Left hindlimb (tissue), 1 donor: Measurements from ENCODE around the gene CFAP74.
"Not testable (repeated sequence)": the region's sequence is repeated elsewhere in the genome, so short reads cannot be mapped to it uniquely, and the experiment has no call there.

Source experiments
- DNase-seq: peaks from one replicate; pipeline ENCODE4 v3.0.0-alpha.2; 2018

The CFAP74 gene

GRCh38 chr1:1943834-1944570 lies 59.6 kb downstream of the CFAP74 start:
- no peak for DNase-seq

- DNase-seq = peak; percentile 21
Measured at GRCh38 chr1:1942753-1943656, 60.6 kb downstream of the CFAP74 start.

GRCh38 chr1:1941868-1942752 lies 61.5 kb downstream of the CFAP74 start:
- peak; percentile 17 for DNase-seq

- DNase-seq = peak; percentile 15
Measured at GRCh38 chr1:1941211-1941841, 62.3 kb downstream of the CFAP74 start.

GRCh38 chr1:1940123-1940425 lies 63.5 kb downstream of the CFAP74 start:
- no peak for DNase-seq

- DNase-seq = no peak
Measured at GRCh38 chr1:1939296-1940122, 64.1 kb downstream of the CFAP74 start.

GRCh38 chr1:1938613-1939295 lies 64.8 kb downstream of the CFAP74 start:
- DNase-seq = no peak

- no peak for DNase-seq
Measured at GRCh38 chr1:1938276-1938573, 65.4 kb downstream of the CFAP74 start.

- DNase-seq = no peak
Measured at GRCh38 chr1:1937549-1938275, 65.9 kb downstream of the CFAP74 start.

GRCh38 chr1:1937061-1937460 lies 66.5 kb downstream of the CFAP74 start:
- peak; percentile 15 for DNase-seq

GRCh38 chr1:1934848-1935247 lies 68.7 kb downstream of the CFAP74 start:
- DNase-seq = not testable (repeated sequence)

GRCh38 chr1:1929639-1930545 lies 73.7 kb downstream of the CFAP74 start:
- peak; percentile 28 for DNase-seq

- no peak for DNase-seq
Measured at GRCh38 chr1:1929102-1929638, 74.4 kb downstream of the CFAP74 start.

- DNase-seq = peak; percentile 25
Measured at GRCh38 chr1:1928231-1929101, 75.1 kb downstream of the CFAP74 start.

- peak; percentile 23 for DNase-seq
Measured at GRCh38 chr1:1927751-1928150, 75.8 kb downstream of the CFAP74 start.

GRCh38 chr1:1926886-1927660 lies 76.5 kb downstream of the CFAP74 start:
- DNase-seq = peak; percentile 18

GRCh38 chr1:1926346-1926811 lies 77.2 kb downstream of the CFAP74 start:
- peak; percentile 28 for DNase-seq
